GM23248 (cell line): ENCODE measurements around the gene HAL.

ENCODE experiments used
- EZH2 ChIP-seq: fragments of 200-600 bp; sonication (generic); IDR thresholded peaks from 2 replicates; pipeline ENCODE4 v1.6.1; 2018; ENCODE audit warnings: antibody characterized with exemption, mild to moderate bottlenecking; ENCODE audit not compliant: insufficient read depth, poor library complexity, severe bottlenecking
- EZH2phosphoT487 ChIP-seq: fragments of 200-600 bp; sonication (generic); IDR thresholded peaks from 2 replicates; pipeline ENCODE4 v1.6.1; 2018; ENCODE audit warnings: antibody characterized with exemption, moderate library complexity, mild to moderate bottlenecking, low read depth; ENCODE audit not compliant: insufficient read depth

- TF ChIP-seq EZH2phosphoT487 (no peak), EZH2 (no peak)
Observed at GRCh38 chr12:96041181-96041580, 45.0 kb upstream of the HAL start.
